ENCODE data around the gene TMEM132D.

DNA sequence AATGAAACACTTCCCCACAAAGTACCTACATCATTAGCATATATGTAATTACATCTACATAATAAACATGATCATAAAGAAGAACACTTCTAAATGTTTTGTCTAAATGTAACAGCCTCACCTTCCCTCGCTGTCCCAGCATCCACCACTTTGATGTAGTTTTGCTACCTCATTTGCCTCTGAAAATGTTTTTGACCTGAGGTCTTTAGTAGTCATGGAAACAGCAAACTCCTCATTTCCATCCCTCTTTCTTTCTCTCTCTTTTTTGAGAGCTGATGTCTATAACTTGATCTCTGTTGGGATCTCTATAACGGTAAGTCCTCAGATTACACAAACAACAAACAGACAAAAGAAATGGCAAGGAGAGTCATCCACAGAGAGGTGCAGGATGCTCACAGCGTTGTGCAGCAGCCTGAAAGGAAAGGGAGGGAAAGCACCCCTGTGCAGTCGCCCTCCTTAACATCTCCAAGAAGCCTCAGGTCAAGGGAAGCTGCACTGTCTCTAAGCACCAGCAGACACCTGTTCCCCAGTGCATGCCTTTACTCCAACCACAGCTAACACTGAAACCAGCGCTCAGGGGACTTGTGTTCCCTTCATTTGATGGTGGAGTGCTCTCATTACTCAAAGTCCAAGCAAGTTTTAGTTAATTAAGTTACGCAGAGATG is 268.7 kb downstream of the TMEM132D start:
- TF ChIP-seq, protein P1, sequence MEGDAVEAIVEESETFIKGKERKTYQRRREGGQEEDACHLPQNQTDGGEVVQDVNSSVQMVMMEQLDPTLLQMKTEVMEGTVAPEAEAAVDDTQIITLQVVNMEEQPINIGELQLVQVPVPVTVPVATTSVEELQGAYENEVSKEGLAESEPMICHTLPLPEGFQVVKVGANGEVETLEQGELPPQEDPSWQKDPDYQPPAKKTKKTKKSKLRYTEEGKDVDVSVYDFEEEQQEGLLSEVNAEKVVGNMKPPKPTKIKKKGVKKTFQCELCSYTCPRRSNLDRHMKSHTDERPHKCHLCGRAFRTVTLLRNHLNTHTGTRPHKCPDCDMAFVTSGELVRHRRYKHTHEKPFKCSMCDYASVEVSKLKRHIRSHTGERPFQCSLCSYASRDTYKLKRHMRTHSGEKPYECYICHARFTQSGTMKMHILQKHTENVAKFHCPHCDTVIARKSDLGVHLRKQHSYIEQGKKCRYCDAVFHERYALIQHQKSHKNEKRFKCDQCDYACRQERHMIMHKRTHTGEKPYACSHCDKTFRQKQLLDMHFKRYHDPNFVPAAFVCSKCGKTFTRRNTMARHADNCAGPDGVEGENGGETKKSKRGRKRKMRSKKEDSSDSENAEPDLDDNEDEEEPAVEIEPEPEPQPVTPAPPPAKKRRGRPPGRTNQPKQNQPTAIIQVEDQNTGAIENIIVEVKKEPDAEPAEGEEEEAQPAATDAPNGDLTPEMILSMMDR (IDR thresholded peaks at IDR 0.05): no peak
- TF ChIP-seq POLR2A (IDR thresholded peaks at IDR 0.05): no peak
